HG02884 (cell line): Measurements from ENCODE around the gene ABCD4.
A peak's percentile ranks its signal among the peaks of the same experiment; 100 is the strongest.
"Not testable (repeated sequence)": the region's sequence is repeated elsewhere in the genome, so short reads cannot be mapped to it uniquely, and the experiment has no call there.

Source experiments
- ATAC-seq: cut with Tn5 transposase; IDR thresholded peaks from one replicate; pipeline ENCODE4 v1.9.1; 2021; ENCODE audit warnings: mild to moderate bottlenecking, moderate library complexity; ENCODE audit not compliant: unreplicated experiment

Gene ABCD4

GRCh38 chr14:74302634-74303569 lies at the start of gene ABCD4:
Gene ABCD4, minus strand, starts transcription at chr14:74302934. Its CDS starts 22 bp downstream, at chr14:74302912.
- ATAC-seq, result peak; percentile 96

GRCh38 chr14:74350928-74351323 lies 48.2 kb upstream of the ABCD4 start:
- ATAC-seq, result no peak

GRCh38 chr14:74350211-74350927 lies 47.6 kb upstream of the ABCD4 start:
- no peak for ATAC-seq

GRCh38 chr14:74349757-74350156 lies 47.0 kb upstream of the ABCD4 start:
- no peak for ATAC-seq

- ATAC-seq, result no peak
These were observed 46.2 kb upstream of the ABCD4 start for GRCh38 chr14:74348735-74349463.

- no peak for ATAC-seq
These were observed 45.6 kb upstream of the ABCD4 start, which contains the start of gene VRTN for GRCh38 chr14:74348241-74348734. Gene VRTN, plus strand, starts transcription at chr14:74348471. Its CDS starts 8,313 bp downstream, at chr14:74356784.

GRCh38 chr14:74347795-74348100 lies 45.0 kb upstream of the ABCD4 start:
- no peak for ATAC-seq

- no peak for ATAC-seq
These were observed 44.5 kb upstream of the ABCD4 start for GRCh38 chr14:74347097-74347794.

GRCh38 chr14:74346341-74346740 lies 43.6 kb upstream of the ABCD4 start:
- no peak for ATAC-seq

GRCh38 chr14:74333909-74334308 lies 31.2 kb upstream of the ABCD4 start:
- no peak for ATAC-seq

- not testable (repeated sequence) for ATAC-seq
These were observed 27.3 kb upstream of the ABCD4 start for GRCh38 chr14:74329950-74330552.

- ATAC-seq, result no peak
These were observed 23.8 kb upstream of the ABCD4 start for GRCh38 chr14:74326369-74327152.

GRCh38 chr14:74325446-74325845 lies 22.7 kb upstream of the ABCD4 start:
- no peak for ATAC-seq

- no peak for ATAC-seq
These were observed 22.2 kb upstream of the ABCD4 start for GRCh38 chr14:74324931-74325361.

GRCh38 chr14:74314576-74314975 lies 11.8 kb upstream of the ABCD4 start:
- no peak for ATAC-seq

- ATAC-seq, result no peak
These were observed 10.9 kb upstream of the ABCD4 start for GRCh38 chr14:74313601-74314000.

GRCh38 chr14:74312161-74312560 lies 9.4 kb upstream of the ABCD4 start:
- no peak for ATAC-seq

GRCh38 chr14:74309125-74310022 lies 6.6 kb upstream of the ABCD4 start:
- ATAC-seq, result no peak
